Panc1 (cell line): ENCODE data around the gene WASL. TPM values are rescaled to one million over a fixed set of nuclear protein-coding genes. Genes with fewer than 3 reads are reported as not detected.

Experiments
- ATAC-seq: fragments of 200-7000 bp; cut with Tn5 transposase; 2 replicates; pipeline ENCODE4 v1.9.1; 2020; ENCODE audit warnings: mild to moderate bottlenecking, moderate library complexity
- BruUV-seq: library from RNA; stranded (reverse); fragments of 400-500 nt; replicated peaks from 2 replicates; lab custom pipeline; 2021; lab: Mats Ljungman, UMichigan
- CTCF ChIA-PET: fragments of 300-600 bp; sonication (Branson Sonifier 250); formaldehyde crosslinking; loops from one replicate; lab custom pipeline; 2022; ENCODE audit warnings: antibody characterized with exemption; lab: Charles Lee
- POLR2A ChIA-PET: fragments of 300-600 bp; sonication (Branson Sonifier 250); formaldehyde crosslinking; loops from one replicate; lab custom pipeline; 2022; ENCODE audit warnings: antibody characterized with exemption; lab: Charles Lee
- DNase-seq: peaks from one replicate; pipeline ENCODE4 v3.0.0-alpha.2; 2010; ENCODE audit warnings: low read depth, low spot score
- H3K27ac ChIP-seq: 2 replicates; pipeline ENCODE4 v1.5.1; 2011; ENCODE audit warnings: mild to moderate bottlenecking, low read length, inconsistent platforms
- H3K27me3 ChIP-seq: fragments of 200-500 bp; sonication (Bioruptor generic); 2 replicates; pipeline ENCODE4 v1.6.0; 2014; ENCODE audit warnings: low read length, inconsistent platforms; ENCODE audit not compliant: control insufficient read depth, insufficient read depth
- H3K36me3 ChIP-seq: fragments of 200-500 bp; sonication (Bioruptor generic); 2 replicates; pipeline ENCODE4 v1.5.1; 2014; ENCODE audit warnings: inconsistent platforms, mild to moderate bottlenecking, low read length, moderate library complexity; ENCODE audit not compliant: control insufficient read depth, insufficient read depth
- H3K4me1 ChIP-seq: 2 replicates; pipeline ENCODE4 v1.5.1; 2011; ENCODE audit warnings: inconsistent platforms, mild to moderate bottlenecking, low read length, moderate library complexity; ENCODE audit not compliant: control insufficient read depth, insufficient read depth
- H3K4me3 ChIP-seq, 2 experiments: 2 replicates each; pipeline ENCODE4 v1.5.1; 2011 to 2012; ENCODE audit warnings: low read depth in 2 of 2, low read length in 2 of 2, mild to moderate bottlenecking in 2 of 2, inconsistent platforms in 1 of 2, moderate library complexity in 1 of 2
- H3K9me3 ChIP-seq: fragments of 200-500 bp; sonication (Bioruptor generic); 2 replicates; pipeline ENCODE4 v1.5.1; 2014; ENCODE audit warnings: low read depth, mild to moderate bottlenecking, inconsistent platforms, low read length, moderate library complexity; ENCODE audit not compliant: control insufficient read depth, insufficient read depth
- CTCF ChIP-seq: fragments of 450-650 bp; IDR thresholded peaks from 2 replicates; pipeline ENCODE4 v1.5.1; 2017; ENCODE audit warnings: mild to moderate bottlenecking
- POLR2AphosphoS5 ChIP-seq: IDR thresholded peaks from 2 replicates; pipeline ENCODE4 v1.6.1; 2012; ENCODE audit warnings: mild to moderate bottlenecking, low read depth, low read length, moderate library complexity
- REST ChIP-seq, 2 experiments: IDR thresholded peaks; 2 replicates each; pipeline ENCODE4 v1.6.1; 2011 to 2012; ENCODE audit warnings: low read depth in 2 of 2, control low read depth in 1 of 2, low read length in 1 of 2, mild to moderate bottlenecking in 1 of 2, moderate library complexity in 1 of 2; ENCODE audit not compliant: insufficient read depth in 1 of 2
- SIN3A ChIP-seq: IDR thresholded peaks from 2 replicates; pipeline ENCODE4 v1.6.1; 2012; ENCODE audit warnings: low read depth, mild to moderate bottlenecking, low read length, moderate library complexity, borderline replicate concordance; ENCODE audit not compliant: insufficient read depth
- TCF7L2 ChIP-seq: IDR thresholded peaks from 2 replicates; pipeline ENCODE4 v1.6.1; 2011; ENCODE audit warnings: mild to moderate bottlenecking, low read depth, low read length, inconsistent platforms
- in situ Hi-C: cut with HindIII; loops from 2 replicates; pipeline ENCODE4 v1.10.0; 2016; ENCODE audit warnings: low sequenced_read_pairs, low pct_unique_long_range_greater_than_20kb
- intact Hi-C: fragments of 100-400 bp; cut with micrococcal nuclease; formaldehyde crosslinking; loops from one replicate; pipeline ENCODE4 v1.10.0; 2022; ENCODE audit not compliant: unreplicated experiment
- total RNA-seq: library from RNA; stranded (reverse); gene quantifications from one replicate; pipeline ENCODE4 v1.2.1, GENCODE V29; 2021; ENCODE audit not compliant: unreplicated experiment

The WASL gene
- total RNA-seq, 1 experiment from 2014 or later: 29.6 TPM

- in situ Hi-C loops: no loop called here
- DNase-seq (no peak), ATAC-seq (peak; percentile 30; the same call in 1 of the 2 replicates)
- ChIA-PET CTCF (no interaction called here), POLR2A (no interaction called here)
- TF ChIP-seq POLR2AphosphoS5: no peak
- TF ChIP-seq SIN3A: no peak
- no peak for TF ChIP-seq TCF7L2
- TF ChIP-seq REST (IDR thresholded peaks at IDR 0.05; ENCODE audit: insufficient read depth in 1 of 2, low read depth in 2 of 2, low read length in 1 of 2): no peak
- no peak for TF ChIP-seq CTCF
- Histone ChIP-seq H3K9me3 (no peaks in the 10 kb centered on the region), H3K27ac (no peak overlapping the region), H3K27me3 (no peaks in the 10 kb centered on the region), H3K4me1 (peaks cover 10% of the 10 kb centered on the region), H3K4me3 (no peak overlapping the region), H3K36me3 (no peaks in the 10 kb centered on the region)
- intact Hi-C loops: no loop called here
- no TSS peak for BruUV-seq
Observed at GRCh38 chr7:123727071-123727837, 21.5 kb downstream of the WASL start.

- Histone ChIP-seq H3K9me3 (no peaks in the 10 kb centered on the region), H3K36me3 (no peaks in the 10 kb centered on the region), H3K27ac (no peak overlapping the region), H3K4me3 (no peak overlapping the region), H3K27me3 (no peaks in the 10 kb centered on the region), H3K4me1 (peaks cover 12% of the 10 kb centered on the region)
- ChIA-PET POLR2A (no interaction called here), CTCF (no interaction called here)
- no TSS peak for BruUV-seq
- TF ChIP-seq SIN3A: no peak
- TF ChIP-seq CTCF: no peak
- TF ChIP-seq POLR2AphosphoS5: no peak
- TF ChIP-seq REST (IDR thresholded peaks at IDR 0.05; ENCODE audit: insufficient read depth in 1 of 2, low read depth in 2 of 2, low read length in 1 of 2): no peak
- no peak for TF ChIP-seq TCF7L2
- intact Hi-C loops (no loop called here), in situ Hi-C loops (no loop called here)
- DNase-seq (no peak), ATAC-seq (no peak)
Observed at GRCh38 chr7:123725586-123726171, 23.1 kb downstream of the WASL start.
